Esophagus muscularis mucosa (tissue), 4 donors: ENCODE measurements around the gene CC2D2A. TPM values are rescaled to one million over a fixed set of nuclear protein-coding genes. Genes with fewer than 3 reads are reported as not detected.

Source experiments
- DNase-seq: peaks from one replicate; pipeline ENCODE4 v3.0.0-alpha.2; 2017; ENCODE audit errors: extremely low spot score
- H3K27ac ChIP-seq, 4 donors: fragments of 200-600 bp; sonication (generic); replicated peaks in 1 of 4; 1 replicate in 3 of 4; 2 replicates in 1 of 4; pipeline ENCODE4 v1.5.1; 2016 to 2019; ENCODE audit warnings: mild to moderate bottlenecking in 1 of 4
- H3K27me3 ChIP-seq, 4 donors: fragments of 200-600 bp; sonication (generic); one replicate each; pipeline versions ENCODE4 v1.5.1 to v1.6.0; 2016 to 2019
- H3K36me3 ChIP-seq, 4 donors: fragments of 200-600 bp; sonication (generic); one replicate each; pipeline ENCODE4 v1.5.1; 2016 to 2019
- H3K4me1 ChIP-seq, 4 donors: fragments of 200-600 bp; sonication (generic); one replicate each; pipeline ENCODE4 v1.5.1; 2016 to 2019
- H3K4me3 ChIP-seq, 4 donors: fragments of 200-600 bp; sonication (generic); 1 replicate in 2 of 4; 2 replicates in 2 of 4; pipeline ENCODE4 v1.5.1; 2016 to 2019; ENCODE audit warnings: mild to moderate bottlenecking in 4 of 4, moderate library complexity in 1 of 4
- H3K9me3 ChIP-seq, 4 donors: fragments of 200-600 bp; sonication (generic); 1 replicate in 3 of 4; 2 replicates in 1 of 4; pipeline ENCODE4 v1.5.1; 2016 to 2019
- CTCF ChIP-seq, 3 experiments: fragments of 200-600 bp in 2 of 3; fragments of 450-650 bp in 1 of 3; sonication (generic) in 2 of 3; IDR thresholded peaks; one replicate each; pipeline ENCODE4 v1.5.1; 2017 to 2019; ENCODE audit warnings: antibody characterized with exemption in 3 of 3, mild to moderate bottlenecking in 2 of 3, moderate library complexity in 1 of 3
- EP300 ChIP-seq: sonication (generic); formaldehyde crosslinking; IDR thresholded peaks from one replicate; pipeline ENCODE4 v1.6.1; 2017; ENCODE audit warnings: antibody characterized with exemption
- POLR2A ChIP-seq: fragments of 450-650 bp; IDR thresholded peaks from one replicate; pipeline ENCODE4 v1.6.1; 2017; ENCODE audit warnings: antibody characterized with exemption, moderate library complexity, mild to moderate bottlenecking, low read depth
- POLR2AphosphoS5 ChIP-seq, 2 donors: sonication (generic); formaldehyde crosslinking; IDR thresholded peaks; one replicate each; pipeline ENCODE4 v1.6.1; 2017; ENCODE audit warnings: antibody characterized with exemption in 2 of 2
- WGBS: methylation state at CpG from one replicate; pipeline ENCODE4 v1.1.5; 2018; 5-methylcytosine and 5-hydroxymethylcytosine counted together
- intact Hi-C: fragments of 100-400 bp; cut with DNase I; formaldehyde crosslinking; loops from one replicate; pipeline ENCODE4 v1.15.1; 2023
- total RNA-seq, 4 donors: library from RNA; depleted of rRNA; stranded (reverse); fragments of >200 nt; gene quantifications; one replicate each; pipeline versions ENCODE4 v1.1.0 to v1.2.1, GENCODE V29; 2016

Gene CC2D2A
- total RNA-seq, 4 donors from 2014 or later = 23.0 to 59.7 (median 45.0) TPM

- Histone ChIP-seq H3K4me1 (no peaks in the 10 kb centered on the region), H3K36me3 (peaks cover 25 to 75% (median 50%) of the 10 kb centered on the region in 4 donors), H3K27ac (no peak overlapping the region), H3K4me3 (no peak overlapping the region), H3K9me3 (no peaks in the 10 kb centered on the region), H3K27me3 (no peaks in the 10 kb centered on the region)
- intact Hi-C loops = no loop called here
- 87% methylated on average over 5 of the region's 5 CpGs for WGBS
- no peak for DNase-seq
- TF ChIP-seq EP300 = no peak
- no peak for TF ChIP-seq POLR2A
- no peak for TF ChIP-seq CTCF (IDR thresholded peaks at IDR 0.05)
- no peak for TF ChIP-seq POLR2AphosphoS5 (IDR thresholded peaks at IDR 0.05)
These were observed 100.1 kb downstream of the CC2D2A start for GRCh38 chr4:15569746-15570145.

- Histone ChIP-seq H3K27me3 (no peaks in the 10 kb centered on the region), H3K4me1 (peaks cover 0 to 10% (median 0%) of the 10 kb centered on the region in 4 donors), H3K9me3 (no peaks in the 10 kb centered on the region), H3K4me3 (no peak overlapping the region), H3K27ac (no peak overlapping the region), H3K36me3 (peaks cover 0 to 37% (median 2%) of the 10 kb centered on the region in 4 donors)
- WGBS = 56% methylated on average over 2 of the region's 2 CpGs
- TF ChIP-seq CTCF (IDR thresholded peaks at IDR 0.05) (no peak), POLR2A (no peak), EP300 (no peak), POLR2AphosphoS5 (IDR thresholded peaks at IDR 0.05) (no peak)
- no peak for DNase-seq
- intact Hi-C loops = no loop called here
These were observed 106.3 kb downstream of the CC2D2A start for GRCh38 chr4:15575966-15576365.

DNA sequence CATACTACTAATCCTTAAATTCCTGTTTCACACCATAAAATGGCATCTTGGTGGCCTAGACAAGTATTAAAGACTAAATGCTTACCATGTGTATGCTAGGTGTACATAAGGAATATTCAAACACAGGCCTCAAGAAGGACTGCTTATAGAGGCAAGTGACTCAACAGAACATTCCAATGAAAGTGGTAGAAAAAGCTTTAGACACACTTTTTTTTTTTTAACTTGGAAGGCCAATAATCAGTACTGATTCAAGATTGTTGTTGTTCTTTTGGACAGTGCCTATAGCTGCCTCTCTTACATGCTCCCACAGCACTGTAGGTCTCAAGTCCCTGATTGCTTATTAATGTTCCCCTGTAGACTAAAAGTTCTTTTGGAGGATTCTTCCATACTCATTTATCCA, 107.8 kb downstream of the CC2D2A start:
- no peak overlapping the region for H3K4me3 ChIP-seq
- H3K4me1 ChIP-seq = peaks cover 0 to 10% (median 0%) of the 10 kb centered on the region in 4 donors
- no peak for DNase-seq
- intact Hi-C loops = no loop called here
- TF ChIP-seq POLR2AphosphoS5 (IDR thresholded peaks at IDR 0.05) (no peak), EP300 (no peak), CTCF (IDR thresholded peaks at IDR 0.05) (no peak), POLR2A (no peak)
- no peak overlapping the region for H3K27ac ChIP-seq
- peaks cover 0 to 33% (median 2%) of the 10 kb centered on the region in 4 donors for H3K36me3 ChIP-seq
- H3K9me3 ChIP-seq = no peaks in the 10 kb centered on the region
- H3K27me3 ChIP-seq = no peaks in the 10 kb centered on the region

GRCh38 chr4:15584785-15585184, 115.1 kb downstream of the CC2D2A start:
- Histone ChIP-seq H3K9me3 (no peaks in the 10 kb centered on the region), H3K4me1 (peaks cover 0 to 27% (median 10%) of the 10 kb centered on the region in 4 donors), H3K4me3 (no peak overlapping the region), H3K27me3 (no peaks in the 10 kb centered on the region), H3K36me3 (peaks cover 0 to 17% (median 4%) of the 10 kb centered on the region in 4 donors), H3K27ac (no peak overlapping the region)
- TF ChIP-seq EP300 (no peak), POLR2A (no peak), CTCF (IDR thresholded peaks at IDR 0.05) (no peak), POLR2AphosphoS5 (IDR thresholded peaks at IDR 0.05) (no peak)
- 100% methylated on average over 1 of the region's 1 CpG for WGBS
- DNase-seq = no peak
- intact Hi-C loops = no loop called here

- no peak overlapping the region for H3K27ac ChIP-seq
- no peak for DNase-seq
- H3K27me3 ChIP-seq = no peaks in the 10 kb centered on the region
- WGBS = 98% methylated on average over 2 of the region's 2 CpGs
- H3K4me1 ChIP-seq = peaks cover 0 to 27% (median 10%) of the 10 kb centered on the region in 4 donors
- TF ChIP-seq EP300 (no peak), POLR2AphosphoS5 (IDR thresholded peaks at IDR 0.05) (no peak), POLR2A (no peak), CTCF (IDR thresholded peaks at IDR 0.05) (no peak)
- no peak overlapping the region for H3K4me3 ChIP-seq
- H3K9me3 ChIP-seq = no peaks in the 10 kb centered on the region
- intact Hi-C loops = no loop called here
- peaks cover 0 to 14% (median 4%) of the 10 kb centered on the region in 4 donors for H3K36me3 ChIP-seq
These were observed 115.6 kb downstream of the CC2D2A start for GRCh38 chr4:15585331-15585730.
